HG03159 (cell line): ENCODE data around the gene KIF27.
"Not testable (repeated sequence)": the region's sequence is repeated elsewhere in the genome, so short reads cannot be mapped to it uniquely, and the experiment has no call there.

Experiments used
- ATAC-seq: cut with Tn5 transposase; IDR thresholded peaks from one replicate; pipeline ENCODE4 v1.9.1; 2021; ENCODE audit warnings: mild to moderate bottlenecking, moderate library complexity; ENCODE audit not compliant: unreplicated experiment

Gene KIF27

DNA sequence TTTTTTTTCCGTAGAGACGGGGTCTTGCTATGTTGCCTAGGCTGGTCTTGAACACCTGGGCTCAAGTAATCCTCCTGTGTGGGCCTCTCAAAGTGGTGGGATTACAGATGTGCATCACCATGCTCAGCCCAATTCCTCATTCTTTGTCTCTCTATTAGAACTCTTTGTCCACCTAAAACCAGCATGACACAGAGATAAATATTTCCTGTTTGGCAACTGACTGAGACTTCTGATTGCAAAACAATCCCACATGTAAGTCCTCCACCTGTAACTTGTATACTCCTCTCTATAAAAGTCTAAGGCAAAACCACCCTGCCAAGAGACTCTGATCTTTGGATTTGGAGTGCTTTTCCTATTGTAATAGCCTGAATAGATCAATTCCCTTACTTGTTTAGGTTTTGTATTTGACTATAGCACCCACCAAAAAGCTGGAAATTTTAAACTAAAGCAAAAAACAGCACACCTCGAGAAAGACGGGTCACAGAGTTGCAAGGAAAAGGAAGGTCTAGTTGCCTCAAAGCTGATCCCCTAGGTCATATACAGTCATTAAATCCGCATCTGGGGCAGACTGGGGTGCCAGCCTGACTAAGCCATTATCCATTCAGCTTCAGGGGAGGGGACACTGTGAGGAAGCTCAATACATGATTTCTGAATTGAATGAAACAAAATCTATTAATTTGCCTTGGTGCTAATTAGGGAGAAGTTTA is 13.5 kb upstream of the KIF27 start:
- no peak for ATAC-seq

DNA sequence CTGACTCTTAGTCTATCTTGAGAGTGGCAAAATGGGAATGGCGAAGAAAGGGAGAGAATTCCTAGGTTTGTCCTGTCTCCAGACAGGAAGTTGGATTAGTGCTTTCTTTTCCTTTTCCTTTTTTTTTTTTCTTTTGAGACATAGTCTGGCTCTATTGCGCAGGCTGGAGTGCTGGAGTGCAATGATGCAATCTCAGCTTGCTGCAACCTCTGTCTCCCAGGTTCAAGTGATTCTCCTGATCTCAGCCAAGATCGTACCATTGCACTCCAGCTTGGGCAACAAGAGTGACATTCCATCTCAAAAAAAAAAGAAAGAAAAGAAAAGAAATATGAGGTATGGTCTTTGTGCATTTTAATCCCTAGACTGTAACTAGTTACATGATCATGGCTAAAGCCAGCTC is 12.6 kb upstream of the KIF27 start:
- no peak for ATAC-seq

DNA sequence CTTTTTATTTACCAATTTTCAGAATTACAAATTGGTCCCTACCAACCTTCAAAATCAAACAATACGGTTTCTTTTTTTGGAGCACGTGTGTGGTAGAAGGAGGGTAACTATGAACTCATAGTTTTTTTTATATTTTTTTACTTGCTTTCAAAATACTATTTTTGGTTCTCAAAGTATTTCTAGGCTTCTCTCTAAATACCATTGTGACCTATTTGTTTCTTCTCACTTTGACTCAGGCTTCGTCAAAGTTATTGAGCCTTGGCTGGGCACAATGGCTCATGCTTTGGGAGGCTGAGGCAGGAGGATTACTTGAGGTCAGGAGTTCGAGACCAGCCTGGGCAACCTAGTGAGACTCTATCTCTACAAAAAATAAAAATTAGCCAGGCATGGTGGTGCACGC is 11.6 kb upstream of the KIF27 start:
- no peak for ATAC-seq

DNA sequence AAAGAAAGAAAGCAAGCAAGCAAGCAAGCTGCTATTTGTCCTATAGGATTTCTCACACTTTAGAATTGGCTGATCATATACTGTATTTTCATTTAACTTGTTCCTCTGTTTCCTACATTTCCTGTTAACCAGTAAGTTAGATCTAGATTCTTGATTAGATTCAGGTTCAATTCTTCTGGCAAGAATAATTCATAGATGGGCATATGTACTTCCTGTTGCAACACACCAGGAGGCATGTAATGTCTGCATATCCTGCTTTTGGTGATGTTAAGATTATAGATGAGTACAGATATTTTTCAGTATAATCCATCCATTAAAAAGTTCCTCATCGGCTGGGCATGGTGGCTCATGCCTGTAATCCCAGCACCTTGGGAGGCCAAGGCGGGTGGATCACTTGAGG is 10.8 kb upstream of the KIF27 start:
- ATAC-seq, result no peak

DNA sequence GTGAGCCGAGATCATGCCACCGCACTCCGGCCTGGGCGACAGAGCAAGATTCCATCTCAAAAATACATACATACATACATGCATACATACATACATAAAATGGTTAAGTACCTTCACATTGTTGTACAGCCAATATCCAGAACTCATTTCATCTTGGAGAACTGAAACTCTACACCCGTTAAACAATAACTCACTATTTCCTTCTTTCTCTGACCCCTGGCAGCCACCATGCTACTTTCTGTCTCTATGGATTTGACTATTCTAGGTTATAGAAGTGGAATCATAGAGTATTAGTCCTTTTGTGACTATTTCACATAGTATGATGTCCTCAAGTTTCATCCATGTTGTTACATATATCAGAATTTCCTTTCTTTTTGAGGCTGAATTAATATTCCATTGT is 9.6 kb upstream of the KIF27 start:
- no peak for ATAC-seq

DNA sequence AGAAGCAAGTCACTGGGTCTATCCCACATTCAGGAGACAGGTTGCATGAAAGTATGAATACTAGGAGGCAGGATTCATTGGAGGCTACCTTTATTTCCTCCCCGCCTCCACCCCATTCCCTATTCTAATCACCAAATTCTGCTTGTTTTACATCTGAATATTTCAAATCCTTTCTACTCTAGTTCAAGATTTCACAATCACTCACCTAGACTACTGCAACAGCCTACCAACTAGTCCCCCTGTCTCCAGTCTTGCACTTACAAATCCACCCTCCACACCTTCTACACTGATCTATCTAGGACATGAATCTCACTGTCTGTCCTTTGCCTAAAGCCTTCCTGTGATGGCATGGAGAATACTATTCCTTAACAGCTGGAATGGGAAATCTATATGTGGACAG is 6.4 kb upstream of the KIF27 start:
- ATAC-seq, result no peak

DNA sequence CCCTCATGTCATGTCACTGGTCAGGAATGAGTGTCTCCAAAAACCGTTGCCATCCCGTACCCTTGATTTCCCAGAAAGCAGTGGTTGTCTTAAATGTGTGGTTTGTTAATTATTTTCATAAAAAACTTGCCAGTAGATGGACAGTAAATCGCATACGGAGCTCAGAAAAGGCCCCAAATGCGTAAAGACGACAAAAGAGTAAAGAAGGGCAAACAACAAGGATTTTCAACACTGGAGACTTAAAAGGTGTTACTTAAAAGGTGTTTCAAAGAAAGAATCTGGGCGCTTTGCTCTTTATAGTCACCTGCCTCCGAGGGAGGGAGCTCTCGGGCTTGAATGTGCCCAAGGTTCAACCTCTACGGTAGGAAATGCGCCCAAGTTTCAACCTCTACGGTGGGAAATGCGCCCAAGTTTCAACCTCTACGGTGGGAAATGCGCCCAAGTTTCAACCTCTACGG is 734 bp downstream of the KIF27 start:
- peak; percentile 29 for ATAC-seq

DNA sequence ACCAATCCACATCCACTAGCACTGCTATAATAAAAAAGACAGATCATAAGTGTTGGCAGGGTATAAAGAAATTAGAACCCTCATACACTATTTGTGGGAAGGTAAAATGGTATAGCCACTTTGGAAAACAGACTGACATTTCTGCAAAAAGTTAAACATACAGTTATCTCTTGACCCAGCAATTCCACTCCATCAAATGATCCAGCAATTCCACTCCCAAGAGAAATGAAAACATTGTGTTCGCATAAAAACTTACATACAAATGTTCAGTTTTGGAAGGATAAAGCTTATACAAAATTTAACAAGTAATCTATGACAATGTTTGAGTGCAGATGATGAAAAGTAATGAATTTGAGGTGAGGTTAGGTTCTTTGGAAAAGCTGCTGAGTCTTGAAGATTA is 2.1 kb downstream of the KIF27 start:
- no peak for ATAC-seq

DNA sequence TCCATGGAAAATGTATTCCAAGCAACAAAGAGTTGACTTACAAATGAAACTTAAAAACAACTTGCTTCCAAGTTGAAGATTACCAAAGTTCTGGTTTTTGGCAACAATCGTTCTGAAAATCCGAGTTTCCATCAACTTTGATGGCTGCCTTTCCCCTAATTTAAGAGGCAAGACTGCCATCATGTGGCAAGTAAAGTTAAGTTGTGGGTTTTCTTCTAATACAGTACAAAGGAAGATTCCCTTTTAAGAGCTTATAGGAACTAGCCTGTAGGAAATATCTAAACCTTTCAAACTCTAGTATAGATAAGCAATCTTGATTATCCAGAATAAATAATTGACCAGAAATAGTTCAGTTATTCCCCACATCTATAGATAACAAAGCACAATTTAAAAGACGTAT is 9.0 kb downstream of the KIF27 start:
- peak; percentile 52 for ATAC-seq

DNA sequence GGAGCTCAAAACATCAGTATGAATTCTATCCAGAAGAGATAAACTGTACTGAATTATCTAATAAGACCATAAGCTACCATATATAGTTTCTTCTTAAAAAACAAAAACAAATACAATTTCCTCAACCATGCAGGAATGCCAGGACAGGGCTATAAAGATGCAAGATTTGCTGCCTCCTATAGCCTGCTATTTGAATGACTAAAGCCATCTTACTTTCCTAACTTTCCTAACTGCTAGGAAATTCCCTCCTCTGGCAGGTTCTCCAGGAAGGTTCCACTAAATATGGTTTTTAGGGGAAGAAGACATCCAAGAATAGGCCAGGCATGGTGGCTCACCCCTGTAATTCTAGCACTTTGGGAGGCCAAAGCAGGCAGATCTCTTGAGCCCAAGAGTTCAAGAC is 15.1 kb downstream of the KIF27 start:
- ATAC-seq, result no peak

DNA sequence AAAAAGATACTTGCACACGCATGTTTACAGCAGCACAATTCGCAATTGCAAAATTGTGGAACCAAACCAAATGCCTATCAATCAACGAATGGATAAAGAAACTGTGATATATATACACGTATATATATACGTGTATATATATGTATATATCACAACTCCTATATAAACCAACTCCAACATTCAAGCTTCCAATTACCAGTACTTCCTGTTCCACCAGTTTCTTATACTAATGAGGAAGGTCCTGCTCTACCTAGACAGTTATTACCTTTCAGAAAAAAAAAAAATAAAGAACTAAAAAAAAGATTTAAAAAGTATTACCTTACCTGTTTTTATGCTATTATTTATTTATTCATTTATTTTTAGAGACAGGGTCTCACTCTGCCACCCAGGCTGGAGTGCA is 20.6 kb downstream of the KIF27 start:
- not testable (repeated sequence) for ATAC-seq

DNA sequence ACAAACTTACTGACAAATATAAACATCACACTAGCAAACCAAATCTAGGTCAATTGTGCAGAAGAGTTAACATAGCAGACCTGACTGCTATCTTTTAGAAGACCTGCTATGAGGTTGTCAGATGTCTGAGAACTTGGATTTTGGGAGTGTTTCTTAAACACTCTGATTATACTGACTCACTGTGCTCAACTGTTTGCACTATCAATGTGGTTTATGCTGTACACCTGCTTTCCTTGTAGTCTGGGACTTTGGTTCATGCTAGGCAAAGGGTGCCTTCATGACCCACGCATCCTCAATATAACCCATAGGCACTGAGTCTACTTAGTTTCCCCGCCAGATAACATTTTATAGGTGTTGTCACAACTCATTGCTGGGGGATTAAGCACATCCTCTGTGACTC is 26.9 kb downstream of the KIF27 start:
- not testable (repeated sequence) for ATAC-seq

DNA sequence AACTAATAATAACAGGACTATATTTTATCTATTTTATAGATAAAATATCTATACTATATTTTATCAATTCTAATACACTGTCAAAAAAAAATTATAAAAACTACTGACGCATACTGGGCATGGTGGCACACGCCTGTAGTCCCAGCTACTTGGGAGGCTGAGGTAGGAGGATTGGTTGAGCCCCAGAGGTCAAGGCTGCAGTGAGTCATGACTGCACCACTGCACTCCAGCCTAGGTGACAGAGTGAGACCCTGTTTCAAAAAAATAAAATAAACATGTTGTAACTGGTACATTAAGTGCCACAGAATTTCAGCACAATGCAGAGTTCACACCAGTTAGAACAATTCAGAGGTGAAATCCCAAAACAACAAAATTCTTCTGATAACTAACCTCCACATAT is 34.7 kb downstream of the KIF27 start:
- not testable (repeated sequence) for ATAC-seq

DNA sequence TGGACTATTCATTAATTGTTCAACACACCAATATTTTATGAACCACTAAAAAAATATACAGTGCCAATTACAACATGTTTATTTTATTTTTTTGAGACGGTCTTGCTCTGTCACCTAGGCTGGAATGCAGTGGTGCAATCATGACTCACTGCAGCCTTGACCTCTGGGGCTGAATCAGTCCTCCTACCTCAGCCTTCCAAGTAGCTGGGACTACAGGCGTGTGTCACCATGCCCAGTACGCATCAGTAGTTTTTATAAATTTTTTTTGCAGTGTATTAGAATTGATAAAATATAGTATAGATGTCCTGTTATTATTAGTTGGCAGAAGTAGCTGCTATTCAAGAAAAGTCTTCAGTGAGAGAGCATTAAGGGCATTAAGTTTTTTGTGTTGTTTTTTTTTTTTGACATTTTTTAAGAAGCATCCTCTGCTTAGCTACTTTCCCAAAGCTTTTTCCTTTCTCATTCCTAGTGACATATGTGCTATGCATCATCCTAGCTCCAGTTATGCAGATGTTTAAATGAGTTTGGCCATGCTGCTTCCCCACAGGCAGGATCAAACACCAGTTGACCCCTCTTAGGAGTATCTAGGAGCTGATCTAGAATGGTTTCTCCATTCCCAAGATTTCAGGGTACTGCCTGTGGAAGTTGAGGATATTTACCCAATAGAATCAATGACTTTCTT is 35.5 kb downstream of the KIF27 start:
- ATAC-seq, result not testable (repeated sequence)

DNA sequence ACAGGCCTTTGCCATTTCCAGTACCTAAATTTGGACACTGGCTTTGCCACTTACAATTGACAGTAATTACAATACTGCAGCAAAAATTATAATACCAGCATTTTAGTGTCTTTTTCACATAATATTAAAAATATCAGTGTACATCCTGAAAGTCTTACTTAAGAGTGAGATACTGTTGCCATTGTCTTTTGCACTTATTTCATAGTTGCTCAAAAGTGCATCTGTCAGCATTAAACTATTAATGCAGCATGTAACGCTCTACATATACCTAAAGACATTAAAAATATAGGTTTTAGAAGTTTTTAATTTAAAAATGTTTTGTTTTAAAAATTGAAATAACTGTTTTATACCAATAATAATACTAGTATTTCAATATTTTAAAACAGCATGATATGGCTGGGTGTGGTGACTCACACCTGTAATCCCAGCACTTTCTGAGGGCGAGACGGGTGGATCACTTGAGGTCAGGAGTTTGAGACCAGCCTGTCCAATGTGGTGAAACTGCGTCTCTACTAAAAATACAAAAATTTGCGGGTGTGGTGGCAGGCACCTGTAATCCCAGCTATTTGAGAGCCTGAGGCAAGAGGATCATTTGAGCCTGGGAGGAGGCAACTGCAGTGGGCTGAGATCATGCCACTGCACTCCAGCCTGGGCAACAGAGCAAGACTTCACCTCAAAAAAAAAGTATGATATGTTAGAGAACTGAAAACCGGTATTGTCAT is 39.4 kb downstream of the KIF27 start:
- ATAC-seq, result not testable (repeated sequence)

DNA sequence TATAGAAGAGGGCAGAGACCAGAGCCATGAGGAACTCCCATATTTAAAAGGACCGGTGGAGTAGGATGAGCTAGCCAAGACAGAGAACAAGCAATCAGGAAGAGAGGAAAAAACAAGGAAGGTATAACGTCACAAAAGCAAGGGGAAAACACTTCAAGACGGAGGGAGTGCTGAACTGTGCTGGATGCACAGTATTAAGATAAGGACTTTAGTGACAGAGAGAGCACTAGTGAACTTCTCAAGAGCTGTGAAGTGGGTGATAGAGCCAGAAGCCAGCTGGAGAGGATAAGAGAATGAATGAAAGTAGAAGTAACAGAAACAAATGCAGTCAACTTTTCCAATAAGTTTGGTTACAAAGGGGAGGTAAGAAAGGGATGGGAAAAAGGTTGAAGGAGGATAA is 45.7 kb downstream of the KIF27 start:
- ATAC-seq, result not testable (repeated sequence)

DNA sequence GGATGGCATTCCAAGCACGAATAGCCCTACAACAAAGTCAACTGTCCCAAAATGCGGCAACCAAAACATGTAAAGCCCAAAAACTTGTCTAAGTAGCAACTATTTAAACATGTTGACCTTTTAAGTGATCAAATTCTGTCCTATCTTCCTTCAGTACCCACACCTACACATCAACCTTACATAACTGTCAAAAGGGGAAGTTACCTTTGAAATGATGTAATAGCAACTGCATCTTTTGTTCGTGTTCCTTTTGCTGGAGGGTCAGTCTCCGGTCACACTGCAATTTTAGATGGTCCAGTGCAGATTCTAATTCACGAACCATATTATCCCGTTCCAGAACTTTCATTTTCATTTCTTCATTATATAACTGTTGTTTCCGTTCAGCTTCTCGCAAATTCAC is 71.3 kb downstream of the KIF27 start:
- ATAC-seq, result not testable (repeated sequence)

DNA sequence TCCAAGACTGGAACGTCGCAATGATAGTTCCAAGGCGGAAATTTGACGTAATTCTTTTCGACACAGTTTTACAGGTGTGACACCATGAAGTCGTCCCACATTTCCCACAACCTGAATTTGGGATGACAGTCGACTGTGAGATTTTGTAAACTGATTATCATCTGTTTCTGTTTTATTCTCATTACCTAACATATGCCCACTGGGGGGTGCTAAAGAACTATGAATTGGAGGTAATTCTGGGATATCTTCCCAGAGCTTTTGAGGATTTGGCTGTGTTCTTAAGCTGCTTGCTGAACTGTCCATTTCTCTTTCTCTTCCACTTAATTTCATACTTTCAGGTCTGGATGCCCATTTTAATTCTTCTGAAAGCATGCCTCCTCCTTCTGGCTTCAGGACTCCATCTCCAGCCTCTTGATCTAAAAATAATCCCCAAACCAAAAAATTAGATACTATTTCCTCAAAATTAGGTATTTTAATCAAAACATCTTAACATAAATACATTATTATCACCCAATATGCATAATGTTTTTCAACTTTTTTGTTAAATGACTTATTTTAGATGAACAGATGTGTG is 84.1 kb downstream of the KIF27 start:
- ATAC-seq, result not testable (repeated sequence)

DNA sequence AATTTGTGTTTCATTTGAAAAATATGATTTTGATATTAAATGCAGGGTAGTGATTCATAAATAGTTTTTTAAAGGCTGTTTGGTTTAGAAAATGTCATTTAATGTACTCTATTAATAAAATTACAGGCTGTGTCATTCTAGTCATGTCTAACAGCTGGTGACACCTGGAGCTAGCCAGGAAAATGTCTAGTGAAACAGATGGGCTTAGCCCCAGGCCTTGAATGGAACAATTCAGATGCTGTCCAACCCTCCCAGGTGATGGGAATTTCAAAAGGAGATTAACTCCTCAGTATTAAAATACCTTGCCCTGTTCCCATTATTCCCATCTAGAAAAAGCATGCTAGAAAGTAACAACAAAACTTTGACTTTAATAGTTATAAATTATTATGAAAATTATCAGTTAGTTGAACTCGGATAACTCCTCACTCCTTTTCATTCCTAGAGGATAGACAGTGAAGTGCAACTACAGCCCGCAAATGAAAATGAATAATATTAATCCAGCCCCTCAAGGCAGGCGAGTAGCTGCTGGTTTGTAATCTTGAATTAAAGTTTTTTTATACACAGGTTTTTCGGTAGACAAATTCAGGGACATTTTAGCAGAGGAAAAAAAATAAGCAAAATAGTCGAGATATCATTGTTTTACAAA is 90.7 kb downstream of the KIF27 start:
- ATAC-seq, result not testable (repeated sequence)

DNA sequence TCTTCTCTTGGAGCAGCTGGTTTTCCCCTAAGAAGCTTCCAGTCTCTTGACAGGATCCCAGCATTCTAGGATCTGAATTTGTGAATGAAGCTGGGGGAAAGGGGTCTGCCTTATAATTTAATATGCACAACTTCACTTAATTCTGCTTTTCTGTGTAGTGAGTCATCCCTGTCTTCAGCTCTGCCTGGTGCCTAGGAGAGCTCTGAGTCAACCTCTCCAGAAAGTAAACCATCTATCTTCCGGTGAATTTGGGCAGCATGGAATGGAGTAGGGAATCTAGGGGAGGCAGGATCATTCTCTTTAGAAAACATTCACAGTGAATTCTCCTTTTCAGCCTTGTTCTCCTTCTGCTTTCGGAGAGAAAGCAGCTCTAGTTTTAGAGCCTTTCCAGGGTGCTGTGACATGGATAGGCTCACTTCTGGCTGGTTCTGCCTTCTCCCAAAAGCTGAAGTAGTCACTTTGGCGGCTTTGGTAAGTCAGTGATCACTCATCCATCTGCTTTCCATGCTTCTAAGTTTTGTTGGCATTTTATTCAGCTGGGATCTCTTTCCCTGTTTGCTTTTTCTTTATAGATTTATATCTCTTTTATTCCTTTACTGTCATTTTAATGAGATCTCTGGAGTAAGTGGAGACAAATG is 96.1 kb downstream of the KIF27 start:
- ATAC-seq, result not testable (repeated sequence)
